Measurements from ENCODE around the gene PARD3B.

Gene PARD3B

GRCh38 chr2:204913854-204914464, 368.7 kb downstream of the PARD3B start:
- no peak for DNase-seq (ENCODE audit: extremely low spot score, insufficient read length, low read depth)
- FAIRE-seq, result no peak

- DNase-seq (ENCODE audit: extremely low spot score, insufficient read length, low read depth) (no peak), FAIRE-seq (no peak)
Measured at GRCh38 chr2:204914708-204915107, 369.4 kb downstream of the PARD3B start.

- FAIRE-seq (no peak), DNase-seq (ENCODE audit: extremely low spot score, insufficient read length, low read depth) (no peak)
Measured at GRCh38 chr2:204917089-204917701, 371.9 kb downstream of the PARD3B start.

- FAIRE-seq (no peak), DNase-seq (ENCODE audit: extremely low spot score, insufficient read length, low read depth) (no peak)
Measured at GRCh38 chr2:204920776-204921175, 375.5 kb downstream of the PARD3B start.

- DNase-seq (ENCODE audit: extremely low spot score, insufficient read length, low read depth) (no peak), FAIRE-seq (no peak)
Measured at GRCh38 chr2:204923957-204924356, 378.7 kb downstream of the PARD3B start.

GRCh38 chr2:204931562-204931961, 386.3 kb downstream of the PARD3B start:
- FAIRE-seq (no peak), DNase-seq (ENCODE audit: extremely low spot score, insufficient read length, low read depth) (no peak)

GRCh38 chr2:204933735-204934374, 388.6 kb downstream of the PARD3B start:
- FAIRE-seq, result no peak
- no peak for DNase-seq (ENCODE audit: extremely low spot score, insufficient read length, low read depth)

- FAIRE-seq (no peak), DNase-seq (ENCODE audit: extremely low spot score, insufficient read length, low read depth) (no peak)
Measured at GRCh38 chr2:204944927-204945326, 399.7 kb downstream of the PARD3B start.

- FAIRE-seq (no peak), DNase-seq (ENCODE audit: extremely low spot score, insufficient read length, low read depth) (no peak)
Measured at GRCh38 chr2:204945376-204945775, 400.1 kb downstream of the PARD3B start.

GRCh38 chr2:204946892-204947291, 401.6 kb downstream of the PARD3B start:
- DNase-seq (ENCODE audit: extremely low spot score, insufficient read length, low read depth), result no peak
- FAIRE-seq, result no peak

GRCh38 chr2:204947405-204947804, 402.1 kb downstream of the PARD3B start:
- DNase-seq (ENCODE audit: extremely low spot score, insufficient read length, low read depth) (no peak), FAIRE-seq (no peak)

GRCh38 chr2:204948024-204948763, 402.9 kb downstream of the PARD3B start:
- no peak for FAIRE-seq

GRCh38 chr2:204948822-204949221, 403.5 kb downstream of the PARD3B start:
- no peak for DNase-seq (ENCODE audit: extremely low spot score, insufficient read length, low read depth)
- no peak for FAIRE-seq

More at GRCh38 chr2:204948024-204948763, 402.9 kb downstream of the PARD3B start:
- DNase-seq (ENCODE audit: extremely low spot score, insufficient read length, low read depth), result no peak

- FAIRE-seq, result no peak
- DNase-seq (ENCODE audit: extremely low spot score, insufficient read length, low read depth), result no peak
Measured at GRCh38 chr2:204950695-204951346, 405.5 kb downstream of the PARD3B start.

GRCh38 chr2:204958371-204958770, 413.1 kb downstream of the PARD3B start:
- FAIRE-seq (no peak), DNase-seq (ENCODE audit: extremely low spot score, insufficient read length, low read depth) (no peak)

GRCh38 chr2:204964414-204964813, 419.1 kb downstream of the PARD3B start:
- FAIRE-seq, result no peak
- no peak for DNase-seq (ENCODE audit: extremely low spot score, insufficient read length, low read depth)

GRCh38 chr2:204966245-204966644, 421.0 kb downstream of the PARD3B start:
- no peak for DNase-seq (ENCODE audit: extremely low spot score, insufficient read length, low read depth)
- no peak for FAIRE-seq

- FAIRE-seq, result no peak
- no peak for DNase-seq (ENCODE audit: extremely low spot score, insufficient read length, low read depth)
Measured at GRCh38 chr2:204967199-204967960, 422.1 kb downstream of the PARD3B start.

GRCh38 chr2:204971206-204971907, 426.1 kb downstream of the PARD3B start:
- DNase-seq (ENCODE audit: extremely low spot score, insufficient read length, low read depth) (no peak), FAIRE-seq (no peak)

Measured in GM18507 (cell line).